ENCODE data around the gene POFUT1.
"Not testable (repeated sequence)": the region's sequence is repeated elsewhere in the genome, so short reads cannot be mapped to it uniquely, and the experiment has no call there.

Gene POFUT1

GRCh38 chr20:32244150-32244823 is 36.6 kb downstream of the POFUT1 start:
- Histone ChIP-seq H3K4me1 (ENCODE audit: control insufficient read depth, insufficient read depth, low read length) (peaks cover 9% of the 10 kb centered on the region), H3K9ac (ENCODE audit: low read depth, low read length) (no peak overlapping the region)

GRCh38 chr20:32244959-32245358 is 37.3 kb downstream of the POFUT1 start:
- Histone ChIP-seq H3K9ac (ENCODE audit: low read depth, low read length) (no peak overlapping the region), H3K4me1 (ENCODE audit: control insufficient read depth, insufficient read depth, low read length) (peaks cover 9% of the 10 kb centered on the region), H3K4me3 (ENCODE audit: low read length) (no peak overlapping the region), H3K9me3 (replicated peaks; ENCODE audit: low read length) (no peaks in the 10 kb centered on the region), H3K27me3 (ENCODE audit: control insufficient read depth, insufficient read depth, low read length) (no peaks in the 10 kb centered on the region), H3K36me3 (ENCODE audit: insufficient read depth, low read length) (no peaks in the 10 kb centered on the region), H3K4me2 (ENCODE audit: low read length) (no peak overlapping the region)

More at GRCh38 chr20:32244150-32244823, 36.6 kb downstream of the POFUT1 start:
- no peaks in the 10 kb centered on the region for H3K9me3 ChIP-seq (replicated peaks; ENCODE audit: low read length)
- no peak overlapping the region for H3K4me3 ChIP-seq (ENCODE audit: low read length)
- no peaks in the 10 kb centered on the region for H3K27me3 ChIP-seq (ENCODE audit: control insufficient read depth, insufficient read depth, low read length)
- H3K4me2 ChIP-seq (ENCODE audit: low read length): no peak overlapping the region
- no peaks in the 10 kb centered on the region for H3K36me3 ChIP-seq (ENCODE audit: insufficient read depth, low read length)

- not testable (repeated sequence) for H3K9me3 ChIP-seq (replicated peaks; ENCODE audit: low read length); H3K27me3 ChIP-seq (ENCODE audit: control insufficient read depth, insufficient read depth, low read length); H3K4me2 ChIP-seq (ENCODE audit: low read length); H3K4me1 ChIP-seq (ENCODE audit: control insufficient read depth, insufficient read depth, low read length); H3K9ac ChIP-seq (ENCODE audit: low read depth, low read length); H3K4me3 ChIP-seq (ENCODE audit: low read length); H3K36me3 ChIP-seq (ENCODE audit: insufficient read depth, low read length)
Observed at GRCh38 chr20:32246208-32246607, 38.5 kb downstream of the POFUT1 start.

DNA sequence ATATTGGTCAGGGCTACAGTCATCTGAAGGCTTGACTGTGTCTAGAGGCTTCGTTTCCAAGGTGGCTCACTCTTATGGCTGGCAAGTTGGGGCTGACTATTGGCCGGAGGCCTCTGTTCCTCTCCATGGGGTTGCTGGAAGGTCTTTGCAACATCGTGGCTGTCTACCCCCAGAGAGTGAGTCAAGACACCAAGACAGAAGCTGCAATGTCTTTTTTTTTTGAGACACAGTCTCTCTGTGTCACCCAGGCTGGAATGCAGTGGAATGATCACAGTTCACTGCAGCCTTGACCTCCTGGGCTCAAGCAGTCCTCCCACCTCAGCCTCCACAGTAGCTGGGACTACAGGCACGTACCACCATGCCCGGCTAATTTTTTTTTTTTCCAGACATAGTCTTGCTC is 40.4 kb downstream of the POFUT1 start:
- Histone ChIP-seq H3K27me3 (ENCODE audit: control insufficient read depth, insufficient read depth, low read length) (no peaks in the 10 kb centered on the region), H3K4me1 (ENCODE audit: control insufficient read depth, insufficient read depth, low read length) (peaks cover 9% of the 10 kb centered on the region), H3K9ac (ENCODE audit: low read depth, low read length) (no peak overlapping the region), H3K9me3 (replicated peaks; ENCODE audit: low read length) (no peaks in the 10 kb centered on the region), H3K4me2 (ENCODE audit: low read length) (no peak overlapping the region), H3K4me3 (ENCODE audit: low read length) (no peak overlapping the region), H3K36me3 (ENCODE audit: insufficient read depth, low read length) (no peaks in the 10 kb centered on the region)

- Histone ChIP-seq H3K4me2 (ENCODE audit: low read length) (no peak overlapping the region), H3K27me3 (ENCODE audit: control insufficient read depth, insufficient read depth, low read length) (no peaks in the 10 kb centered on the region), H3K9ac (ENCODE audit: low read depth, low read length) (no peak overlapping the region), H3K36me3 (ENCODE audit: insufficient read depth, low read length) (no peaks in the 10 kb centered on the region), H3K4me3 (ENCODE audit: low read length) (no peak overlapping the region), H3K4me1 (ENCODE audit: control insufficient read depth, insufficient read depth, low read length) (peaks cover 7% of the 10 kb centered on the region), H3K9me3 (replicated peaks; ENCODE audit: low read length) (no peaks in the 10 kb centered on the region)
Observed at GRCh38 chr20:32249030-32249738, 41.5 kb downstream of the POFUT1 start.

DNA sequence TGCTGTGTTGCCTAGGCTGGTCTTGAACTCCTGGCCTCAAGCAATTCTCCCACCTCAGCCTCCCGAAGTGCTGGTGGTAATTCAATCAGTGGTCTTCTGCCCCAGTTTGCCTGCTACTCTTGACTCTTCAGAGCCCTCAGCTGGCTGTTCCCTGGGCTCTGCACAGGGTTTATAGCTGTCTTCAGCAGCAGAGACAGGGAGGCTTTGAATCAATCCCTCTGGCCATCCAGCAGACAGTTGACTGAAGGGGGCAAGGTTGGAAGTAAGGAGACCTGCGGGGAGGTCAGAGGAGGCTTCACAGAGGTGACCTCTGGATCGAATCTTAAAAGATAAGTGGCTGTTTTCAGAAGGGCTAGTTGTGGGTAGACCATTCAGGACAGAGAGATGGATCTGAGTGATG is 43.8 kb downstream of the POFUT1 start:
- H3K4me1 ChIP-seq (ENCODE audit: control insufficient read depth, insufficient read depth, low read length): peaks cover 7% of the 10 kb centered on the region
- H3K9me3 ChIP-seq (replicated peaks; ENCODE audit: low read length): no peaks in the 10 kb centered on the region
- no peaks in the 10 kb centered on the region for H3K27me3 ChIP-seq (ENCODE audit: control insufficient read depth, insufficient read depth, low read length)
- no peak overlapping the region for H3K4me2 ChIP-seq (ENCODE audit: low read length)
- no peak overlapping the region for H3K4me3 ChIP-seq (ENCODE audit: low read length)
- no peaks in the 10 kb centered on the region for H3K36me3 ChIP-seq (ENCODE audit: insufficient read depth, low read length)
- H3K9ac ChIP-seq (ENCODE audit: low read depth, low read length): no peak overlapping the region

- Histone ChIP-seq H3K9ac (ENCODE audit: low read depth, low read length) (no peak overlapping the region), H3K4me1 (ENCODE audit: control insufficient read depth, insufficient read depth, low read length) (peaks cover 7% of the 10 kb centered on the region), H3K4me2 (ENCODE audit: low read length) (no peak overlapping the region), H3K4me3 (ENCODE audit: low read length) (no peak overlapping the region), H3K36me3 (ENCODE audit: insufficient read depth, low read length) (no peaks in the 10 kb centered on the region), H3K9me3 (replicated peaks; ENCODE audit: low read length) (no peaks in the 10 kb centered on the region), H3K27me3 (ENCODE audit: control insufficient read depth, insufficient read depth, low read length) (no peaks in the 10 kb centered on the region)
Observed at GRCh38 chr20:32252189-32252588, 44.5 kb downstream of the POFUT1 start.

GRCh38 chr20:32260973-32261372 is 53.3 kb downstream of the POFUT1 start:
- H3K36me3 ChIP-seq (ENCODE audit: insufficient read depth, low read length); H3K4me1 ChIP-seq (ENCODE audit: control insufficient read depth, insufficient read depth, low read length); H3K27me3 ChIP-seq (ENCODE audit: control insufficient read depth, insufficient read depth, low read length); H3K9me3 ChIP-seq (replicated peaks; ENCODE audit: low read length); H3K4me2 ChIP-seq (ENCODE audit: low read length); H3K9ac ChIP-seq (ENCODE audit: low read depth, low read length); H3K4me3 ChIP-seq (ENCODE audit: low read length): not testable (repeated sequence)

- Histone ChIP-seq H3K9me3 (replicated peaks; ENCODE audit: low read length) (no peaks in the 10 kb centered on the region), H3K9ac (ENCODE audit: low read depth, low read length) (no peak overlapping the region), H3K27me3 (ENCODE audit: control insufficient read depth, insufficient read depth, low read length) (peaks cover 7% of the 10 kb centered on the region), H3K4me3 (ENCODE audit: low read length) (no peak overlapping the region), H3K36me3 (ENCODE audit: insufficient read depth, low read length) (no peaks in the 10 kb centered on the region), H3K4me1 (ENCODE audit: control insufficient read depth, insufficient read depth, low read length) (no peaks in the 10 kb centered on the region), H3K4me2 (ENCODE audit: low read length) (no peak overlapping the region)
Observed at GRCh38 chr20:32261644-32262043, 54.0 kb downstream of the POFUT1 start.

DNA sequence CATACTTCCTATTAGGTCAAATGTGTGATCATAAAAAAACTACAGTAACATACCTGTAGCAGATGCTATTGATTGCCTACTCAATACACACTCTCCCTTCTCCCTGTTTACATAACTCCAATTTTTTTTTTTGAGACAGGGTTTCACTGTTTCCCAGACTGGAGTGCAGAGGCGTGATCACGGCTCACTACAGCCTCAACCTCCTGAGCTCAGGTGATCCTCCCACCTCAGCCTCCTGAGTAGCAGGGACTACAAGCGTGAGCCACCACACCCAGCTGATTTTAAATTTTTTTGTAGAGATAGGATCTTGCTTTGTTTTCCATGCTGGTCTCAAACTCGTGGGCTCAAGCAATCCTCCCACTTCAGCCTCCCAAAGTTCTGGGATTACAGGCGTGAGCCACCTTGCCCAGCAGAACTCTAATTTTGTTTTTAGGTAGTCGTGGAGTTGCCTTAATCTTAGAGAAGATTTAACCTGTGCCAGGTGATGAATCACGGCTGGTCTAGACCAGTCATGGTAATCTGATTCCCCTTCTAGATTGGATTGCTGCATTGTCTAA is 55.8 kb downstream of the POFUT1 start:
- peaks cover 7% of the 10 kb centered on the region for H3K27me3 ChIP-seq (ENCODE audit: control insufficient read depth, insufficient read depth, low read length)
- no peak overlapping the region for H3K9ac ChIP-seq (ENCODE audit: low read depth, low read length)
- H3K36me3 ChIP-seq (ENCODE audit: insufficient read depth, low read length): no peaks in the 10 kb centered on the region
- H3K4me3 ChIP-seq (ENCODE audit: low read length): no peak overlapping the region
- no peaks in the 10 kb centered on the region for H3K4me1 ChIP-seq (ENCODE audit: control insufficient read depth, insufficient read depth, low read length)
- no peaks in the 10 kb centered on the region for H3K9me3 ChIP-seq (replicated peaks; ENCODE audit: low read length)
- H3K4me2 ChIP-seq (ENCODE audit: low read length): no peak overlapping the region

DNA sequence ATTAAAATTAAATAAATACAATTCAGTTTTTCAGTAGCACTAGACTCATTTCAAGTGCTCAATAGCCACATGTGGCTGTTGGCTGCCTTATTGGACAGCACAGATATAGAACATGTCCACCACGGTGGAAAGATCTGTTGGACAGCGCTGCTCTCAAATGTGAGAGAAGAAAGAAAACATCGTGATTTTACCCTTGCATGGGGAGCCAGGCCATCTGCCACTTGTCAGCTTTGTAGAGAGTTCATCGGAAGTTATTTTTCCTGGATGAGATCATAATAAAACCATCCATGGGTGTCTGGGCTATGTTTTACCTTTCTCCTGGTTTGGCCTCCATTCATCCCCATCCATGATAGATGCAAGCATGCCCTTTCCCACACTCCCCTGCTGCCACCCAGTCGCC is 63.9 kb downstream of the POFUT1 start:
- Histone ChIP-seq H3K9me3 (replicated peaks; ENCODE audit: low read length) (no peaks in the 10 kb centered on the region), H3K36me3 (ENCODE audit: insufficient read depth, low read length) (no peaks in the 10 kb centered on the region), H3K4me2 (ENCODE audit: low read length) (no peak overlapping the region), H3K4me1 (ENCODE audit: control insufficient read depth, insufficient read depth, low read length) (no peaks in the 10 kb centered on the region), H3K27me3 (ENCODE audit: control insufficient read depth, insufficient read depth, low read length) (peaks cover 13% of the 10 kb centered on the region), H3K9ac (ENCODE audit: low read depth, low read length) (no peak overlapping the region), H3K4me3 (ENCODE audit: low read length) (no peak overlapping the region)

GRCh38 chr20:32274359-32274758 is 66.7 kb downstream of the POFUT1 start:
- Histone ChIP-seq H3K4me3 (ENCODE audit: low read length) (no peak overlapping the region), H3K36me3 (ENCODE audit: insufficient read depth, low read length) (no peaks in the 10 kb centered on the region), H3K4me1 (ENCODE audit: control insufficient read depth, insufficient read depth, low read length) (peaks cover 12% of the 10 kb centered on the region), H3K27me3 (ENCODE audit: control insufficient read depth, insufficient read depth, low read length) (peaks cover 13% of the 10 kb centered on the region), H3K4me2 (ENCODE audit: low read length) (no peak overlapping the region), H3K9me3 (replicated peaks; ENCODE audit: low read length) (no peaks in the 10 kb centered on the region), H3K9ac (ENCODE audit: low read depth, low read length) (no peak overlapping the region)

Measured in skeletal muscle satellite cell (primary cell).